ENCODE results near the gene ETS1. TPM values are rescaled to one million over a fixed set of nuclear protein-coding genes. Genes with fewer than 3 reads are reported as not detected.

Gene ETS1
- total RNA-seq, 1 experiment from 2014 or later, result 1.1 TPM

GRCh38 chr11:128458321-128458720 lies 129.0 kb downstream of the ETS1 start:
- BruUV-seq (replicated peaks), result no TSS peak
- H3K36me3 ChIP-seq (ENCODE audit: control insufficient read depth, insufficient read depth, low read length), result no peaks in the 10 kb centered on the region
- CTCF ChIA-PET, result no interaction called here

GRCh38 chr11:128457874-128458273 lies 129.5 kb downstream of the ETS1 start:
- ChIA-PET CTCF (no interaction called here), POLR2A (no interaction called here)
- Mint-ChIP-seq H3K9me3 (ENCODE audit: unreplicated experiment) (no peaks in the 10 kb centered on the region), H3K27me3 (ENCODE audit: insufficient read depth, unreplicated experiment) (no peaks in the 10 kb centered on the region), H3K27ac (ENCODE audit: unreplicated experiment) (no peak overlapping the region), H3K4me3 (ENCODE audit: unreplicated experiment) (no peak overlapping the region), H3K4me1 (ENCODE audit: low read depth, unreplicated experiment) (no peaks in the 10 kb centered on the region), H3K36me3 (ENCODE audit: insufficient read depth, unreplicated experiment) (no peaks in the 10 kb centered on the region)
- Histone ChIP-seq H3K27me3 (replicated peaks; ENCODE audit: control insufficient read depth, insufficient read depth, low read length) (no peaks in the 10 kb centered on the region), H3K4me1 (no peaks in the 10 kb centered on the region), H3K9me3 (no peaks in the 10 kb centered on the region), H3K4me3 (ENCODE audit: low read depth, low read length) (no peak overlapping the region), H3K36me3 (ENCODE audit: control insufficient read depth, insufficient read depth, low read length) (no peaks in the 10 kb centered on the region)
- no peak for TF ChIP-seq CTCF (IDR thresholded peaks at IDR 0.05; ENCODE audit: insufficient read depth in 1 of 2, low read depth in 1 of 2, low read length in 1 of 2, severe bottlenecking in 1 of 2, unreplicated experiment in 1 of 2)
- DNase-seq, result no peak
- intact Hi-C loops (cut with micrococcal nuclease; ENCODE audit: unreplicated experiment), result no loop called here
- BruUV-seq (replicated peaks), result no TSS peak

More at GRCh38 chr11:128458321-128458720, 129.0 kb downstream of the ETS1 start:
- Mint-ChIP-seq H3K9me3 (ENCODE audit: unreplicated experiment) (no peaks in the 10 kb centered on the region), H3K4me3 (ENCODE audit: unreplicated experiment) (no peak overlapping the region), H3K4me1 (ENCODE audit: low read depth, unreplicated experiment) (no peaks in the 10 kb centered on the region), H3K27ac (ENCODE audit: unreplicated experiment) (no peak overlapping the region), H3K27me3 (ENCODE audit: insufficient read depth, unreplicated experiment) (no peaks in the 10 kb centered on the region), H3K36me3 (ENCODE audit: insufficient read depth, unreplicated experiment) (no peaks in the 10 kb centered on the region)
- Histone ChIP-seq H3K27me3 (replicated peaks; ENCODE audit: control insufficient read depth, insufficient read depth, low read length) (no peaks in the 10 kb centered on the region), H3K9me3 (no peaks in the 10 kb centered on the region), H3K4me3 (ENCODE audit: low read depth, low read length) (no peak overlapping the region), H3K4me1 (no peaks in the 10 kb centered on the region)
- intact Hi-C loops (cut with micrococcal nuclease; ENCODE audit: unreplicated experiment), result no loop called here
- DNase-seq, result no peak
- POLR2A ChIA-PET, result no interaction called here
- TF ChIP-seq CTCF (IDR thresholded peaks at IDR 0.05; ENCODE audit: insufficient read depth in 1 of 2, low read depth in 1 of 2, low read length in 1 of 2, severe bottlenecking in 1 of 2, unreplicated experiment in 1 of 2), result no peak

- POLR2A ChIA-PET, result no interaction called here
- Mint-ChIP-seq H3K4me3 (ENCODE audit: unreplicated experiment) (no peak overlapping the region), H3K36me3 (ENCODE audit: insufficient read depth, unreplicated experiment) (no peaks in the 10 kb centered on the region), H3K4me1 (ENCODE audit: low read depth, unreplicated experiment) (no peaks in the 10 kb centered on the region), H3K27me3 (ENCODE audit: insufficient read depth, unreplicated experiment) (no peaks in the 10 kb centered on the region), H3K27ac (ENCODE audit: unreplicated experiment) (no peak overlapping the region), H3K9me3 (ENCODE audit: unreplicated experiment) (no peaks in the 10 kb centered on the region)
- DNase-seq, result no peak
- Histone ChIP-seq H3K27me3 (replicated peaks; ENCODE audit: control insufficient read depth, insufficient read depth, low read length) (no peaks in the 10 kb centered on the region), H3K9me3 (no peaks in the 10 kb centered on the region), H3K4me1 (no peaks in the 10 kb centered on the region), H3K4me3 (ENCODE audit: low read depth, low read length) (no peak overlapping the region), H3K36me3 (ENCODE audit: control insufficient read depth, insufficient read depth, low read length) (no peaks in the 10 kb centered on the region)
- BruUV-seq (replicated peaks), result no TSS peak
- TF ChIP-seq CTCF (IDR thresholded peaks at IDR 0.05; ENCODE audit: insufficient read depth in 1 of 2, low read depth in 1 of 2, low read length in 1 of 2, severe bottlenecking in 1 of 2, unreplicated experiment in 1 of 2), result no peak
- CTCF ChIA-PET, result no interaction called here
- intact Hi-C loops (cut with micrococcal nuclease; ENCODE audit: unreplicated experiment), result no loop called here
These were observed 130.6 kb downstream of the ETS1 start for GRCh38 chr11:128456566-128457268.

Measured in Caco-2 (cell line).